ENCODE results near the gene TRIM44. TPM values are rescaled to one million over a fixed set of nuclear protein-coding genes. Genes with fewer than 3 reads are reported as not detected.

Gene TRIM44
- total and polyA plus RNA-seq, 10 of the 15 experiments (the other 5 are each of a cell fraction or from before 2014, with no cell fraction given): 6.7 to 93.0 (median 27.6) TPM

- no peak for ATAC-seq
- FAIRE-seq: no peak
- Histone ChIP-seq H3K9me3 (replicated peaks; ENCODE audit: control insufficient read depth, insufficient read depth, low read length) (no peaks in the 10 kb centered on the region), H3K4me1 (ENCODE audit: control insufficient read depth, insufficient read depth, low read length) (no peaks in the 10 kb centered on the region), H3K4me3 (no peak overlapping the region), H2AFZ (ENCODE audit: control insufficient read depth, low read depth, low read length) (no peak overlapping the region), H4K20me1 (ENCODE audit: control insufficient read depth, insufficient read depth) (no peaks in the 10 kb centered on the region), H3K79me2 (ENCODE audit: control insufficient read depth, insufficient read depth, low read length) (no peaks in the 10 kb centered on the region), H3K9ac (ENCODE audit: control insufficient read depth, insufficient read depth, low read length) (no peak overlapping the region), H3K27me3 (replicated peaks in 1 of 2; ENCODE audit: control insufficient read depth in 2 of 2, insufficient read depth in 2 of 2, low read length in 1 of 2) (no peaks in the 10 kb centered on the region; a peak in 1 of 4 replicates), H3K27ac (ENCODE audit: control insufficient read depth, insufficient read depth) (no peak overlapping the region), H3K4me2 (ENCODE audit: control insufficient read depth, insufficient read depth) (no peak overlapping the region), H3K36me3 (ENCODE audit: control insufficient read depth in 2 of 2, insufficient read depth in 2 of 2, low read length in 1 of 2) (no peaks in the 10 kb centered on the region)
- CTCF ChIA-PET: no interaction called here
- in situ Hi-C loops (cut with MboI): no loop called here
- SMC1A ChIA-PET (ENCODE audit: uncharacterized antibody, unreplicated experiment): interaction anchor here (1.2 kb wide), 1 partner anchor 207 kb away, joined by 3 read pairs; no protein-coding TSS in a partner anchor
- no peak for DNase-seq (ENCODE audit: low read depth, low spot score)
- POLR2A ChIA-PET: interaction anchor here (0.6 kb wide), 1 partner anchor 232 kb away, joined by 3 read pairs; no protein-coding TSS in a partner anchor
- intact Hi-C loops (cut with micrococcal nuclease; ENCODE audit: unreplicated experiment): no loop called here
- RAD21 ChIA-PET (ENCODE audit: unreplicated experiment): no interaction called here
- no TSS peak for BruUV-seq (replicated peaks)
- TF ChIP-seq ZNF24 (IDR thresholded peaks at IDR 0.05) (no peak), ZBTB4 (CRISPR knock-in tag; IDR thresholded peaks at IDR 0.05) (no peak), SUZ12 (IDR thresholded peaks at IDR 0.05; ENCODE audit: unreplicated experiment) (no peak), POLR2A (IDR thresholded peaks at IDR 0.05; ENCODE audit: low read depth, low read length) (no peak), RFX5 (IDR thresholded peaks at IDR 0.05; ENCODE audit: low read depth, low read length) (no peak), USF1 (IDR thresholded peaks at IDR 0.05; ENCODE audit: borderline replicate concordance, extremely low read length, insufficient read depth, low read depth, low read length) (no peak), SKIL (IDR thresholded peaks at IDR 0.05; ENCODE audit: low read depth, poor library complexity, severe bottlenecking) (no peak)
Observed at GRCh38 chr11:35855671-35856070, 193.1 kb downstream of the TRIM44 start.
